Panc1 (cell line): ENCODE results near the gene ABL1.

Source experiments
- TF ChIP-seq, protein P1 (sequence below), 2 experiments: IDR thresholded peaks; 2 replicates each; pipeline ENCODE4 v1.6.1; 2011 to 2012; ENCODE audit warnings: low read depth in 2 of 2, control low read depth in 1 of 2, low read length in 1 of 2, mild to moderate bottlenecking in 1 of 2, moderate library complexity in 1 of 2; ENCODE audit not compliant: insufficient read depth in 1 of 2
- TF ChIP-seq, protein P2 (sequence below): fragments of 450-650 bp; IDR thresholded peaks from 2 replicates; pipeline ENCODE4 v1.5.1; 2017; ENCODE audit warnings: mild to moderate bottlenecking

DNA sequence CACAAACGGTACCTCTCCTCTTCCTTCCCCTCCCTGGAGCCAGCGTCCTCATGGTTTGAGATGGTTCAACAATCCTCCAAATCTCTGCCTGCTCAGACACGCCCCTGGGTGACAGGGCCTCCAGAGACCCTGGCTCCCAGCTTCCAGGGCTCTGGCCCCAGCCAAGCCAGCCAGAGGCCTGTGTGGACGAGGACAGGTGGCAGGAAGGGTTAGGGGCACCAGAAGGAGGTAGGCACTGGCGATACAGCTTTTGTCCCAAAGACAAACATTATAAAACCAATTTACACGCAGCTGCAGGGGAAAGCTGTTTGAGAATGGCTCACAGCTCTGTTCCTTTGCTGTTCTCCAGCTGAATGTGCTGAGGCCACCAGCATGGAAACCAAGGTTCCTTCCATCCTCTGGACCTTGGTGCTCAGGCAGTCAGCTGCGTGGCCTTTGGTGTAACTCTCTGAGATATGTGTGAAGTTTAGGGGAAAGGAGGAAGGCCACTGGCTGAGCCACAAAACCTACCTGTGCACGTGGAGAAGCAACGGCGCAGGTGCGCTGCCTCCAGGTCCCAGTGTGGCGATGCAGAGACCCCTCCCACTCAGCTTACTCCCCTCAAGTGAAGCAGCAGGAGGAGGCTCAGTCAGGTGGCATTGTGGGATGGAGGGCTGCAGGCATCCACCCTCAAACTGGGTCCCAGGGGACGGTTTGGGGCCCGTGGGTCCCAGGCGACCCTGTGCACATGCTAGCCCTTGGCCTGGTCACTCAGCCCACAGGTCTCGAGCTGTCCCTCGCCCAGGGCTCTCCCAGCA, 65.8 kb downstream of the ABL1 start:
- TF ChIP-seq, protein P1, sequence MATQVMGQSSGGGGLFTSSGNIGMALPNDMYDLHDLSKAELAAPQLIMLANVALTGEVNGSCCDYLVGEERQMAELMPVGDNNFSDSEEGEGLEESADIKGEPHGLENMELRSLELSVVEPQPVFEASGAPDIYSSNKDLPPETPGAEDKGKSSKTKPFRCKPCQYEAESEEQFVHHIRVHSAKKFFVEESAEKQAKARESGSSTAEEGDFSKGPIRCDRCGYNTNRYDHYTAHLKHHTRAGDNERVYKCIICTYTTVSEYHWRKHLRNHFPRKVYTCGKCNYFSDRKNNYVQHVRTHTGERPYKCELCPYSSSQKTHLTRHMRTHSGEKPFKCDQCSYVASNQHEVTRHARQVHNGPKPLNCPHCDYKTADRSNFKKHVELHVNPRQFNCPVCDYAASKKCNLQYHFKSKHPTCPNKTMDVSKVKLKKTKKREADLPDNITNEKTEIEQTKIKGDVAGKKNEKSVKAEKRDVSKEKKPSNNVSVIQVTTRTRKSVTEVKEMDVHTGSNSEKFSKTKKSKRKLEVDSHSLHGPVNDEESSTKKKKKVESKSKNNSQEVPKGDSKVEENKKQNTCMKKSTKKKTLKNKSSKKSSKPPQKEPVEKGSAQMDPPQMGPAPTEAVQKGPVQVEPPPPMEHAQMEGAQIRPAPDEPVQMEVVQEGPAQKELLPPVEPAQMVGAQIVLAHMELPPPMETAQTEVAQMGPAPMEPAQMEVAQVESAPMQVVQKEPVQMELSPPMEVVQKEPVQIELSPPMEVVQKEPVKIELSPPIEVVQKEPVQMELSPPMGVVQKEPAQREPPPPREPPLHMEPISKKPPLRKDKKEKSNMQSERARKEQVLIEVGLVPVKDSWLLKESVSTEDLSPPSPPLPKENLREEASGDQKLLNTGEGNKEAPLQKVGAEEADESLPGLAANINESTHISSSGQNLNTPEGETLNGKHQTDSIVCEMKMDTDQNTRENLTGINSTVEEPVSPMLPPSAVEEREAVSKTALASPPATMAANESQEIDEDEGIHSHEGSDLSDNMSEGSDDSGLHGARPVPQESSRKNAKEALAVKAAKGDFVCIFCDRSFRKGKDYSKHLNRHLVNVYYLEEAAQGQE (IDR thresholded peaks at IDR 0.05; ENCODE audit: insufficient read depth in 1 of 2, low read depth in 2 of 2, low read length in 1 of 2), result no peak
- TF ChIP-seq, protein P2, sequence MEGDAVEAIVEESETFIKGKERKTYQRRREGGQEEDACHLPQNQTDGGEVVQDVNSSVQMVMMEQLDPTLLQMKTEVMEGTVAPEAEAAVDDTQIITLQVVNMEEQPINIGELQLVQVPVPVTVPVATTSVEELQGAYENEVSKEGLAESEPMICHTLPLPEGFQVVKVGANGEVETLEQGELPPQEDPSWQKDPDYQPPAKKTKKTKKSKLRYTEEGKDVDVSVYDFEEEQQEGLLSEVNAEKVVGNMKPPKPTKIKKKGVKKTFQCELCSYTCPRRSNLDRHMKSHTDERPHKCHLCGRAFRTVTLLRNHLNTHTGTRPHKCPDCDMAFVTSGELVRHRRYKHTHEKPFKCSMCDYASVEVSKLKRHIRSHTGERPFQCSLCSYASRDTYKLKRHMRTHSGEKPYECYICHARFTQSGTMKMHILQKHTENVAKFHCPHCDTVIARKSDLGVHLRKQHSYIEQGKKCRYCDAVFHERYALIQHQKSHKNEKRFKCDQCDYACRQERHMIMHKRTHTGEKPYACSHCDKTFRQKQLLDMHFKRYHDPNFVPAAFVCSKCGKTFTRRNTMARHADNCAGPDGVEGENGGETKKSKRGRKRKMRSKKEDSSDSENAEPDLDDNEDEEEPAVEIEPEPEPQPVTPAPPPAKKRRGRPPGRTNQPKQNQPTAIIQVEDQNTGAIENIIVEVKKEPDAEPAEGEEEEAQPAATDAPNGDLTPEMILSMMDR, result no peak
